Hepatocyte (in vitro differentiated cells): ENCODE measurements around the gene STXBP1. TPM values are rescaled to one million over a fixed set of nuclear protein-coding genes. Genes with fewer than 3 reads are reported as not detected.

ENCODE experiments used
- DNase-seq: peaks from one replicate; pipeline ENCODE4 v3.0.0-alpha.2; 2016; ENCODE audit warnings: low spot score
- H2AFZ ChIP-seq: fragments of 200-600 bp; sonication (generic); 2 replicates; pipeline ENCODE4 v1.6.0; 2016; ENCODE audit warnings: antibody characterized with exemption, mild to moderate bottlenecking
- H3K27ac ChIP-seq: fragments of 200-600 bp; sonication (generic); 2 replicates; pipeline ENCODE4 v1.5.1; 2016; ENCODE audit warnings: mild to moderate bottlenecking
- H3K27me3 ChIP-seq: fragments of 200-600 bp; sonication (generic); 2 replicates; pipeline ENCODE4 v1.6.1; 2016
- H3K36me3 ChIP-seq: fragments of 200-600 bp; sonication (generic); replicated peaks from 2 replicates; pipeline ENCODE4 v1.5.1; 2016; ENCODE audit warnings: low read depth; ENCODE audit not compliant: insufficient read depth
- H3K4me1 ChIP-seq: fragments of 200-600 bp; sonication (generic); 2 replicates; pipeline ENCODE4 v1.5.1; 2016; ENCODE audit warnings: mild to moderate bottlenecking, moderate library complexity; ENCODE audit not compliant: insufficient read depth
- H3K4me2 ChIP-seq: fragments of 200-600 bp; sonication (generic); 2 replicates; pipeline ENCODE4 v1.6.0; 2016
- H3K4me3 ChIP-seq: fragments of 200-600 bp; sonication (generic); 2 replicates; pipeline ENCODE4 v1.5.1; 2016; ENCODE audit warnings: mild to moderate bottlenecking
- H3K79me2 ChIP-seq: fragments of 200-600 bp; sonication (generic); 2 replicates; pipeline ENCODE4 v1.6.0; 2017; ENCODE audit warnings: mild to moderate bottlenecking
- H3K9me2 ChIP-seq: fragments of 200-600 bp; sonication (generic); replicated peaks from 2 replicates; pipeline ENCODE4 v1.6.0; 2017; ENCODE audit warnings: mild to moderate bottlenecking; ENCODE audit not compliant: insufficient read depth
- H3K9me3 ChIP-seq: fragments of 200-600 bp; sonication (generic); 2 replicates; pipeline ENCODE4 v1.5.1; 2016; ENCODE audit warnings: low read depth, mild to moderate bottlenecking
- H4K20me1 ChIP-seq: fragments of 200-600 bp; sonication (generic); 2 replicates; pipeline ENCODE4 v1.6.0; 2016; ENCODE audit warnings: mild to moderate bottlenecking; ENCODE audit not compliant: insufficient read depth, poor library complexity, severe bottlenecking
- CTCF ChIP-seq: fragments of 200-600 bp; sonication (generic); IDR thresholded peaks from 2 replicates; pipeline ENCODE4 v1.5.1; 2016; ENCODE audit warnings: antibody characterized with exemption, mild to moderate bottlenecking; ENCODE audit not compliant: poor library complexity
- EZH2 ChIP-seq: fragments of 200-600 bp; sonication (generic); IDR thresholded peaks from 2 replicates; pipeline ENCODE4 v1.6.1; 2016; ENCODE audit warnings: antibody characterized with exemption, mild to moderate bottlenecking, borderline replicate concordance
- EZH2phosphoT487 ChIP-seq: fragments of 200-600 bp; sonication (generic); IDR thresholded peaks from one replicate; pipeline ENCODE4 v1.6.1; 2018; ENCODE audit warnings: antibody characterized with exemption, mild to moderate bottlenecking, low read depth, moderate library complexity; ENCODE audit not compliant: unreplicated experiment, severe bottlenecking
- WGBS: methylation state at CpG from one replicate; pipeline ENCODE4 v1.1.6; 2016; ENCODE audit warnings: low lambda C conversion rate; ENCODE audit errors: missing lambda C conversion rate; 5-methylcytosine and 5-hydroxymethylcytosine counted together
- polyA plus RNA-seq: library from polyadenylated mRNA; unstranded; fragments of >200 nt; fragmentation: Nextera tagmentation; extraction: Ambion mirVana; gene quantifications from 2 replicates; pipeline ENCODE4 v1.2.1, GENCODE V29; 2016
- total RNA-seq: library from RNA; depleted of rRNA; stranded (reverse); fragments of >200 nt; gene quantifications from 2 replicates; pipeline ENCODE4 v1.2.3, GENCODE V29; 2014

STXBP1 gene
- total and polyA plus RNA-seq, 2 experiments from 2014 or later: 22.6 to 27.6 TPM

DNA sequence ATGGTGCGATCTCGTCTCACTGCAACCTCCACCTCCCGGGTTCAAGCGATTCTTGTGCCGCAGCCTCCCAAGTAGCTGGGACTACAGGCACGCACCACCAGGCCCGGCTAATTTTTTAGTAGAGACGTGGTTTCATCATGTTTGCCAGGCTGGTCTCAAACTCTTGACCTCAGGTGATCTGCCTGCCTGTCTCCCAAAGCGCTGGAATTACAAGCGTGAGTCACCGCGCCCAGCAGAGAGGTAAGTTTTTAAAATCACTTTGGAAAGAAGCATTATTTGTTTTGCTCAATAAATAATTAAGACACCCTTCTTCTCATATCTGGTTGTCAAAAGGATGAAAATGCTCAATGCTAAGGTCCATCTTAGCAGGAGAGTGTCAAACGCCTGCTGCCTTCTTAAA lies 48.5 kb upstream of the STXBP1 start:
- TF ChIP-seq EZH2phosphoT487: no peak
- no peak for TF ChIP-seq CTCF
- no peak for TF ChIP-seq EZH2
- peak overlapping the region; percentile 93 for H3K27ac ChIP-seq
- H3K79me2 ChIP-seq: peaks cover 95% of the 10 kb centered on the region
- H3K27me3 ChIP-seq: no peaks in the 10 kb centered on the region
- peaks cover 29% of the 10 kb centered on the region for H4K20me1 ChIP-seq
- H3K9me2 ChIP-seq: no peaks in the 10 kb centered on the region
- H3K9me3 ChIP-seq: no peaks in the 10 kb centered on the region
- H3K4me2 ChIP-seq: no peak overlapping the region
- H3K4me3 ChIP-seq: no peak overlapping the region
- no peak for DNase-seq
- H3K36me3 ChIP-seq: no peaks in the 10 kb centered on the region
- H3K4me1 ChIP-seq: peaks cover 25% of the 10 kb centered on the region
- 92% methylated on average over 13 of the region's 13 CpGs for WGBS
- no peak overlapping the region for H2AFZ ChIP-seq

DNA sequence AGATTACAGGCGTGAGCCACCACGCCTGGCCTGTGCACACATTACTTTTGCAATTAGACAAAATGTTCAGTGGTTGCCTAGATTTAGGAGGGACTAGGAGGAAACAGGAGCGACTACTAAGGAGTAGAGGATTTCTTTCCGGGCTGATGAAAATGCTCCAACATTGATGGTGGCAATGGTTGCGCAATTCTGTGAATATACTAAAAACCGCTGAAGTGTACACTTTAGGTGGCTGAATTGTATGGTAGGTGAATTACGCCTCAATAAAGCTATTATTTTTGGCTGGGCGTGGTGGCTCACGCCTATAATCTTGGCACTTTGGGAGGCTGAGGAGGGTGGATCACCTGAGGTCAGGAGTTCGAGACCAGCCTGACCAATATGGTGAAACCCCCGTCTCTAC lies 46.8 kb upstream of the STXBP1 start:
- Histone ChIP-seq H3K9me3 (no peaks in the 10 kb centered on the region), H3K27ac (no peak overlapping the region), H3K4me2 (no peak overlapping the region), H2AFZ (no peak overlapping the region), H4K20me1 (peaks cover 17% of the 10 kb centered on the region), H3K27me3 (no peaks in the 10 kb centered on the region), H3K79me2 (peaks cover 82% of the 10 kb centered on the region), H3K4me3 (no peak overlapping the region), H3K9me2 (no peaks in the 10 kb centered on the region), H3K4me1 (peaks cover 30% of the 10 kb centered on the region), H3K36me3 (no peaks in the 10 kb centered on the region)
- 96% methylated on average over 11 of the region's 11 CpGs for WGBS
- no peak for DNase-seq
- TF ChIP-seq CTCF: no peak
- TF ChIP-seq EZH2phosphoT487: no peak
- no peak for TF ChIP-seq EZH2

DNA sequence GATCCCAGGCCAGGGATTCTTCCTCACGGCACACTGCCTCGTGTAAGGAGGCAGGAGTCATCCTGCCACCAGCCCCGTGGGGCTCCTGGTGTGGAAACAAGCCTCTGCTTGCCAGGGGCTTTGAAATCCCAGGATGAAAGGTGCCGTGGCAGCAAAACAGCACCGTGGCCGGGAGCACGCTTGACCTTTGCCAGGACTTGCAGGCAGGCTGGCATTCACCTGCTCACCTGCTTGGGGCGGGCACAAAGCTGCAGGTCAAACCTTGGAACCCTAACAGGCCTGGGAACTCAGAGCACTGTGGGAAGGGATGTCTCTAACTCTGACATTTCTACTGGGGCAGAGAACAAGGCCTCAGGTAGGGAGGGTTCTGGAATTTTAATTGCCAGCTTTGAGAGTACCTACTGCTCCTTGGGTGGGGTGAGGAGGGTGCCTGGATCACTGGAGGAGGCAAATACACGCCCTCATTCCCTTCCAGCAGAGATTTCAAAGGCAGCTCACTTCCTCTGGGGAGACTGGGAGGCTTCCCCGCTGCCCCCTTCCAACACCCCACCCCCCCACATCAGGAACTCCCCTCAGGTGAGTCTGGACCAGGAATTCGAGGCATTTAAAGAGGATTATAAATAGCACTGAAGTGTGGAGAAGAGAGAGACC lies 45.6 kb upstream of the STXBP1 start:
- Histone ChIP-seq H3K4me2 (peak overlapping the region; percentile 90), H3K9me3 (no peaks in the 10 kb centered on the region), H3K4me3 (peak overlapping the region; percentile 60), H3K27ac (peak overlapping the region; percentile 91), H4K20me1 (peaks cover 10% of the 10 kb centered on the region), H3K9me2 (no peaks in the 10 kb centered on the region), H3K27me3 (no peaks in the 10 kb centered on the region), H3K36me3 (no peaks in the 10 kb centered on the region), H2AFZ (no peak overlapping the region), H3K4me1 (peaks cover 40% of the 10 kb centered on the region), H3K79me2 (peaks cover 70% of the 10 kb centered on the region)
- no peak for TF ChIP-seq CTCF
- no peak for TF ChIP-seq EZH2
- TF ChIP-seq EZH2phosphoT487: no peak
- WGBS: 49% methylated on average over 9 of the region's 11 CpGs
- DNase-seq: peak; percentile 48
